HG03159 (cell line): ENCODE data around the gene FBXO11.
"Not testable (repeated sequence)": the region's sequence is repeated elsewhere in the genome, so short reads cannot be mapped to it uniquely, and the experiment has no call there.

Experiments
- ATAC-seq: cut with Tn5 transposase; IDR thresholded peaks from one replicate; pipeline ENCODE4 v1.9.1; 2021; ENCODE audit warnings: mild to moderate bottlenecking, moderate library complexity; ENCODE audit not compliant: unreplicated experiment

FBXO11 gene

GRCh38 chr2:47853067-47853777, 53.1 kb downstream of the FBXO11 start:
- not testable (repeated sequence) for ATAC-seq

- ATAC-seq: no peak
These were observed 56.1 kb downstream of the FBXO11 start for GRCh38 chr2:47850198-47850597.

- ATAC-seq: no peak
These were observed 56.9 kb downstream of the FBXO11 start for GRCh38 chr2:47849368-47849767.

GRCh38 chr2:47844162-47844561, 62.1 kb downstream of the FBXO11 start:
- no peak for ATAC-seq

- ATAC-seq: no peak
These were observed 62.9 kb downstream of the FBXO11 start for GRCh38 chr2:47843407-47843806.

GRCh38 chr2:47842846-47843245, 63.5 kb downstream of the FBXO11 start:
- ATAC-seq: no peak

GRCh38 chr2:47838686-47839085, 67.6 kb downstream of the FBXO11 start:
- ATAC-seq: no peak

GRCh38 chr2:47838249-47838648, 68.0 kb downstream of the FBXO11 start:
- ATAC-seq: no peak

GRCh38 chr2:47833516-47833968, 72.8 kb downstream of the FBXO11 start:
- peak; percentile 82 for ATAC-seq

GRCh38 chr2:47822518-47822917, 83.8 kb downstream of the FBXO11 start:
- ATAC-seq: no peak

- no peak for ATAC-seq
These were observed 86.5 kb downstream of the FBXO11 start for GRCh38 chr2:47819834-47820233.

- ATAC-seq: no peak
These were observed 87.5 kb downstream of the FBXO11 start for GRCh38 chr2:47818777-47819176.

- no peak for ATAC-seq
These were observed 90.5 kb downstream of the FBXO11 start for GRCh38 chr2:47815764-47816163.

- no peak for ATAC-seq
These were observed 94.6 kb downstream of the FBXO11 start for GRCh38 chr2:47811668-47812067.

GRCh38 chr2:47810850-47811249, 95.4 kb downstream of the FBXO11 start:
- no peak for ATAC-seq

GRCh38 chr2:47809903-47810302, 96.4 kb downstream of the FBXO11 start:
- no peak for ATAC-seq

GRCh38 chr2:47808614-47809013, 97.7 kb downstream of the FBXO11 start:
- no peak for ATAC-seq

GRCh38 chr2:47805850-47806249, 100.4 kb downstream of the FBXO11 start:
- no peak for ATAC-seq

GRCh38 chr2:47803770-47804169, 102.5 kb downstream of the FBXO11 start:
- no peak for ATAC-seq

GRCh38 chr2:47803363-47803762, 102.9 kb downstream of the FBXO11 start:
- no peak for ATAC-seq

- no peak for ATAC-seq
These were observed 105.2 kb downstream of the FBXO11 start for GRCh38 chr2:47801118-47801517.

GRCh38 chr2:47799031-47799609, 107.2 kb downstream of the FBXO11 start:
- ATAC-seq: no peak

GRCh38 chr2:47798631-47799030, 107.7 kb downstream of the FBXO11 start:
- no peak for ATAC-seq
